H9 (cell line): Measurements from ENCODE around the gene RNF215. TPM values are rescaled to one million over a fixed set of nuclear protein-coding genes. Genes with fewer than 3 reads are reported as not detected.

ENCODE experiments used
- DNase-seq: peaks from one replicate; pipeline ENCODE4 v3.0.0-alpha.2; 2017
- H2AFZ ChIP-seq: one replicate; pipeline ENCODE4 v1.6.1; 2013; ENCODE audit warnings: mild to moderate bottlenecking, low read length, control low read depth, moderate library complexity
- H2AK5ac ChIP-seq: 2 replicates; pipeline ENCODE4 v1.6.1; 2013; ENCODE audit warnings: low read length, control low read depth, mixed read lengths; ENCODE audit not compliant: insufficient read length
- H2BK120ac ChIP-seq: one replicate; pipeline ENCODE4 v1.6.1; 2013; ENCODE audit warnings: low read depth, mild to moderate bottlenecking, low read length, control low read depth, inconsistent platforms; ENCODE audit not compliant: poor library complexity, severe bottlenecking
- H2BK12ac ChIP-seq: 2 replicates; pipeline ENCODE4 v1.6.1; 2013; ENCODE audit warnings: low read length, control low read depth, mixed read lengths, low read depth; ENCODE audit not compliant: insufficient read length
- H2BK15ac ChIP-seq: 2 replicates; pipeline ENCODE4 v1.6.1; 2013; ENCODE audit warnings: low read depth, low read length, control low read depth
- H2BK20ac ChIP-seq: one replicate; pipeline ENCODE4 v1.6.1; 2013; ENCODE audit warnings: low read depth, mild to moderate bottlenecking, low read length, control low read depth, inconsistent platforms; ENCODE audit not compliant: poor library complexity, severe bottlenecking
- H2BK5ac ChIP-seq: 2 replicates; pipeline ENCODE4 v1.6.1; 2013; ENCODE audit warnings: low read length, control low read depth, mixed read lengths; ENCODE audit not compliant: insufficient read length
- H3K14ac ChIP-seq: 2 replicates; pipeline ENCODE4 v1.6.1; 2013; ENCODE audit warnings: low read length, control low read depth; ENCODE audit not compliant: insufficient read depth
- H3K18ac ChIP-seq: 2 replicates; pipeline ENCODE4 v1.6.1; 2013; ENCODE audit warnings: low read depth, mild to moderate bottlenecking, mixed read lengths, low read length, control low read depth; ENCODE audit not compliant: insufficient read length
- H3K23ac ChIP-seq: 2 replicates; pipeline ENCODE4 v1.6.1; 2013; ENCODE audit warnings: low read length, control low read depth, mixed read lengths, low read depth; ENCODE audit not compliant: insufficient read length
- H3K23me2 ChIP-seq: 2 replicates; pipeline ENCODE4 v1.6.1; 2013; ENCODE audit warnings: low read depth, mild to moderate bottlenecking, mixed read lengths, low read length, control low read depth; ENCODE audit not compliant: insufficient read length, poor library complexity, severe bottlenecking
- H3K27ac ChIP-seq: 2 replicates; pipeline ENCODE4 v1.5.1; 2013; ENCODE audit warnings: low read length, control low read depth, mixed read lengths, low read depth; ENCODE audit not compliant: insufficient read length
- H3K27me3 ChIP-seq: 2 replicates; pipeline ENCODE4 v1.6.1; 2013; ENCODE audit warnings: low read length, control low read depth, inconsistent platforms; ENCODE audit not compliant: insufficient read depth
- H3K4ac ChIP-seq: 2 replicates; pipeline ENCODE4 v1.6.1; 2013; ENCODE audit warnings: low read depth, mild to moderate bottlenecking, control low read depth, inconsistent platforms, low read length, moderate library complexity
- H3K4me1 ChIP-seq: 2 replicates; pipeline ENCODE4 v1.6.1; 2013; ENCODE audit warnings: low read length, control low read depth, inconsistent platforms; ENCODE audit not compliant: insufficient read depth
- H3K4me2 ChIP-seq: 2 replicates; pipeline ENCODE4 v1.6.1; 2013; ENCODE audit warnings: low read length, control low read depth, mixed read lengths; ENCODE audit not compliant: insufficient read length, insufficient read depth
- H3K56ac ChIP-seq: 2 replicates; pipeline ENCODE4 v1.6.1; 2013; ENCODE audit warnings: low read depth, mild to moderate bottlenecking, mixed read lengths, low read length, control low read depth; ENCODE audit not compliant: insufficient read length
- H3K79me1 ChIP-seq: 2 replicates; pipeline ENCODE4 v1.6.1; 2013; ENCODE audit warnings: low read depth, mild to moderate bottlenecking, moderate library complexity, low read length, control low read depth, inconsistent platforms; ENCODE audit not compliant: insufficient read depth, poor library complexity, severe bottlenecking
- H3K79me2 ChIP-seq: 2 replicates; pipeline ENCODE4 v1.6.1; 2013; ENCODE audit warnings: low read length, control low read depth, inconsistent platforms; ENCODE audit not compliant: insufficient read depth
- H3K9ac ChIP-seq: 2 replicates; pipeline ENCODE4 v1.6.1; 2013; ENCODE audit warnings: low read length, control low read depth, mixed read lengths; ENCODE audit not compliant: insufficient read length; ENCODE audit errors: extremely low read depth
- H3K9me3 ChIP-seq: one replicate; pipeline ENCODE4 v1.6.1; 2013; ENCODE audit warnings: low read depth, low read length, inconsistent platforms; ENCODE audit not compliant: control insufficient read depth
- H3T11ph ChIP-seq: one replicate; pipeline ENCODE4 v1.6.1; 2013; ENCODE audit warnings: mild to moderate bottlenecking, low read length, control low read depth, inconsistent platforms
- H4K20me1 ChIP-seq: one replicate; pipeline ENCODE4 v1.6.1; 2013; ENCODE audit not compliant: control insufficient read depth, insufficient read length, insufficient read depth
- H4K5ac ChIP-seq: 2 replicates; pipeline ENCODE4 v1.6.1; 2013; ENCODE audit warnings: low read depth, mild to moderate bottlenecking, mixed read lengths, low read length, control low read depth; ENCODE audit not compliant: insufficient read length
- H4K8ac ChIP-seq: replicated peaks from 2 replicates; pipeline ENCODE4 v1.6.1; 2013; ENCODE audit warnings: low read length, control low read depth, mixed read lengths, low read depth; ENCODE audit not compliant: insufficient read length
- H4K91ac ChIP-seq: 2 replicates; pipeline ENCODE4 v1.6.1; 2013; ENCODE audit warnings: low read depth, mild to moderate bottlenecking, moderate library complexity, mixed read lengths, low read length, control low read depth; ENCODE audit not compliant: insufficient read length
- H3K27ac Mint-ChIP-seq, 3 experiments: 2 replicates in 2 of 3; 3 replicates in 1 of 3; pipeline ENCODE4 v1.8.0; 2020 to 2021; ENCODE audit warnings: mixed read lengths in 3 of 3, mild to moderate bottlenecking in 1 of 3, moderate library complexity in 1 of 3
- H3K27me3 Mint-ChIP-seq: 2 replicates; pipeline ENCODE4 v1.8.0; 2021; ENCODE audit warnings: low read depth, mild to moderate bottlenecking, moderate library complexity, mixed read lengths
- H3K36me3 Mint-ChIP-seq, 3 experiments: 2 replicates in 2 of 3; 3 replicates in 1 of 3; pipeline ENCODE4 v1.8.0; 2020 to 2021; ENCODE audit warnings: low read depth in 3 of 3, mixed read lengths in 3 of 3; ENCODE audit not compliant: insufficient read depth in 1 of 3
- H3K4me1 Mint-ChIP-seq, 2 experiments: 2 replicates each; pipeline ENCODE4 v1.8.0; 2020; ENCODE audit warnings: mixed read lengths in 2 of 2
- H3K4me3 Mint-ChIP-seq, 2 experiments: 2 replicates in 1 of 2; 3 replicates in 1 of 2; pipeline ENCODE4 v1.8.0; 2020 to 2021; ENCODE audit warnings: mild to moderate bottlenecking in 2 of 2, mixed read lengths in 2 of 2, moderate library complexity in 1 of 2
- H3K9me3 Mint-ChIP-seq, 2 experiments: 2 replicates in 1 of 2; 3 replicates in 1 of 2; pipeline ENCODE4 v1.8.0; 2020; ENCODE audit warnings: mild to moderate bottlenecking in 2 of 2, mixed read lengths in 2 of 2, moderate library complexity in 1 of 2
- WGBS: extraction: QIAGEN DNeasy Blood & Tissue Kit; methylation state at CpG from one replicate; pipeline ENCODE4 v1.1.7; 2013; ENCODE audit warnings: missing lambda C conversion rate, low lambda C conversion rate, mixed read lengths; ENCODE audit not compliant: insufficient read length; ENCODE audit errors: extremely low coverage; 5-methylcytosine and 5-hydroxymethylcytosine counted together
- total RNA-seq: library from RNA; stranded (reverse); gene quantifications from 2 replicates; pipeline ENCODE4 v1.2.1, GENCODE V29; 2021
- TF ChIP-seq, protein P1 (sequence below): fragments of 200-600 bp; sonication (generic); conservative IDR thresholded peaks from 3 replicates; pipeline ENCODE4 v1.8.0; 2021; ENCODE audit warnings: antibody characterized with exemption, mild to moderate bottlenecking

Gene RNF215
- total RNA-seq, 1 experiment from 2014 or later, result 24.5 TPM

DNA sequence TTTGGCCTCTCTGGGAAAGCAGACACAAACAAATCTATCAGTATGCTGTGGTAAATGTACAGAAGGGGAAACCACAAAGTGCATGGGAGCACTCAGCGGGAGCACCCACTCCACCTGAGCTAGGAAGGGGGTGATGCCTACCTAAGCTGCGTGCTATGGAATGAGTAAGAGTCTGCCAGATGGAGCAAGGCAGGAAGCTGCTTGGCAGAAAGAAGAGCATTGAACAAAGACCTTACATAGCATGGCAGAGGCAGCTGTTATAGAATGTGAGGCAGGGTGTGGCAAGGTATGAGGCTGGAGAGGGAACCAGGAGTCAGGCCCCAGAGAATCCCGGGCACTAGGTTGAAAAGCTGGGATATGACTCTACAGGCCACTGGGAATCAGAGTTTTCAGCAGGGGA lies 24.6 kb upstream of the RNF215 start:
- H2BK20ac ChIP-seq, result no peak overlapping the region
- no peaks in the 10 kb centered on the region for H3K9me3 Mint-ChIP-seq
- H3K56ac ChIP-seq, result no peak overlapping the region
- no peak overlapping the region for H3K27ac ChIP-seq
- H3K9me3 ChIP-seq, result no peaks in the 10 kb centered on the region
- no peak overlapping the region for H4K91ac ChIP-seq
- no peak overlapping the region for H2BK120ac ChIP-seq
- H3K27ac Mint-ChIP-seq, result peak overlapping the region in 1 of 3 experiments; percentile 36; a peak in 1 of 7 replicates
- no peak for DNase-seq
- no CpG with 5 or more reads among the region's 3 CpGs for WGBS
- H2AFZ ChIP-seq, result no peak overlapping the region
- H3K14ac ChIP-seq, result no peak overlapping the region
- peaks cover 15 to 62% (median 37%) of the 10 kb centered on the region in 3 experiments for H3K36me3 Mint-ChIP-seq
- H3K23me2 ChIP-seq, result no peaks in the 10 kb centered on the region
- H4K5ac ChIP-seq, result no peak overlapping the region
- H3K27me3 Mint-ChIP-seq, result no peaks in the 10 kb centered on the region
- H2BK12ac ChIP-seq, result no peak overlapping the region
- no peaks in the 10 kb centered on the region for H4K20me1 ChIP-seq
- no peak overlapping the region for H2BK5ac ChIP-seq
- H3T11ph ChIP-seq, result no peak overlapping the region
- H3K4me3 Mint-ChIP-seq, result no peak overlapping the region
- peaks cover 0 to 5% of the 10 kb centered on the region in 2 experiments; a peak in 1 of 4 replicates for H3K4me1 Mint-ChIP-seq
- no peak overlapping the region for H3K18ac ChIP-seq
- H3K9ac ChIP-seq, result no peak overlapping the region
- no peaks in the 10 kb centered on the region for H3K79me2 ChIP-seq
- no peak overlapping the region for H2AK5ac ChIP-seq
- H2BK15ac ChIP-seq, result no peak overlapping the region
- H3K4me2 ChIP-seq, result no peak overlapping the region
- no peaks in the 10 kb centered on the region for H3K4me1 ChIP-seq
- H3K4ac ChIP-seq, result no peak overlapping the region
- TF ChIP-seq, protein P1, sequence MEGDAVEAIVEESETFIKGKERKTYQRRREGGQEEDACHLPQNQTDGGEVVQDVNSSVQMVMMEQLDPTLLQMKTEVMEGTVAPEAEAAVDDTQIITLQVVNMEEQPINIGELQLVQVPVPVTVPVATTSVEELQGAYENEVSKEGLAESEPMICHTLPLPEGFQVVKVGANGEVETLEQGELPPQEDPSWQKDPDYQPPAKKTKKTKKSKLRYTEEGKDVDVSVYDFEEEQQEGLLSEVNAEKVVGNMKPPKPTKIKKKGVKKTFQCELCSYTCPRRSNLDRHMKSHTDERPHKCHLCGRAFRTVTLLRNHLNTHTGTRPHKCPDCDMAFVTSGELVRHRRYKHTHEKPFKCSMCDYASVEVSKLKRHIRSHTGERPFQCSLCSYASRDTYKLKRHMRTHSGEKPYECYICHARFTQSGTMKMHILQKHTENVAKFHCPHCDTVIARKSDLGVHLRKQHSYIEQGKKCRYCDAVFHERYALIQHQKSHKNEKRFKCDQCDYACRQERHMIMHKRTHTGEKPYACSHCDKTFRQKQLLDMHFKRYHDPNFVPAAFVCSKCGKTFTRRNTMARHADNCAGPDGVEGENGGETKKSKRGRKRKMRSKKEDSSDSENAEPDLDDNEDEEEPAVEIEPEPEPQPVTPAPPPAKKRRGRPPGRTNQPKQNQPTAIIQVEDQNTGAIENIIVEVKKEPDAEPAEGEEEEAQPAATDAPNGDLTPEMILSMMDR, result no peak
- no peak overlapping the region for H4K8ac ChIP-seq
- no peaks in the 10 kb centered on the region for H3K79me1 ChIP-seq
- H3K23ac ChIP-seq, result no peak overlapping the region
- no peaks in the 10 kb centered on the region for H3K27me3 ChIP-seq
